ENCODE data around the gene SYNRG. TPM values are rescaled to one million over a fixed set of nuclear protein-coding genes. Genes with fewer than 3 reads are reported as not detected.
A peak's percentile ranks its signal among the peaks of the same experiment; 100 is the strongest.

SYNRG gene
- total RNA-seq, 4 donors from 2014 or later: 17.4 to 33.1 (median 22.7) TPM

- DNase-seq (ENCODE audit: low spot score) (no peak), ATAC-seq (ENCODE audit: low FRiP score) (no peak)
- no peak for TF ChIP-seq CTCF (IDR thresholded peaks at IDR 0.05)
These were observed 114.8 kb downstream of the SYNRG start for GRCh38 chr17:37494401-37494831.

- no peak for ATAC-seq (ENCODE audit: low FRiP score)
- no peak for TF ChIP-seq CTCF (IDR thresholded peaks at IDR 0.05)
- DNase-seq (ENCODE audit: low spot score): no peak
These were observed 115.8 kb downstream of the SYNRG start for GRCh38 chr17:37493249-37494027.

GRCh38 chr17:37492167-37492566, 117.1 kb downstream of the SYNRG start:
- DNase-seq (ENCODE audit: low spot score) (no peak), ATAC-seq (ENCODE audit: low FRiP score) (no peak)
- TF ChIP-seq CTCF (IDR thresholded peaks at IDR 0.05): no peak

GRCh38 chr17:37490638-37491614, 118.3 kb downstream of the SYNRG start:
- ATAC-seq (ENCODE audit: low FRiP score) (peak; percentile 54), DNase-seq (ENCODE audit: low spot score) (no peak)
- TF ChIP-seq CTCF (IDR thresholded peaks at IDR 0.05): no peak

- no peak for TF ChIP-seq CTCF (IDR thresholded peaks at IDR 0.05)
- ATAC-seq (ENCODE audit: low FRiP score) (peak; percentile 10), DNase-seq (ENCODE audit: low spot score) (no peak)
These were observed 119.1 kb downstream of the SYNRG start for GRCh38 chr17:37490022-37490587.

GRCh38 chr17:37489197-37490001, 119.8 kb downstream of the SYNRG start, which contains the start of gene DUSP14:
Gene DUSP14, plus strand, starts transcription at chr17:37489891. Its CDS starts 22,382 bp downstream, at chr17:37512273.
- ATAC-seq (ENCODE audit: low FRiP score) (peak; percentile 57), DNase-seq (ENCODE audit: low spot score) (no peak)
- no peak for TF ChIP-seq CTCF (IDR thresholded peaks at IDR 0.05)
